Hypothalamus (tissue), 51 donors: ENCODE data around the gene PER2.
A peak's percentile ranks its signal among the peaks of the same experiment; 100 is the strongest.
"Not testable (repeated sequence)": the region's sequence is repeated elsewhere in the genome, so short reads cannot be mapped to it uniquely, and the experiment has no call there.

Experiments
- DNase-seq, 51 donors: peaks; one replicate each; lab custom pipeline; 2025; lab: John Stamatoyannopoulos, UW

The PER2 gene

DNA sequence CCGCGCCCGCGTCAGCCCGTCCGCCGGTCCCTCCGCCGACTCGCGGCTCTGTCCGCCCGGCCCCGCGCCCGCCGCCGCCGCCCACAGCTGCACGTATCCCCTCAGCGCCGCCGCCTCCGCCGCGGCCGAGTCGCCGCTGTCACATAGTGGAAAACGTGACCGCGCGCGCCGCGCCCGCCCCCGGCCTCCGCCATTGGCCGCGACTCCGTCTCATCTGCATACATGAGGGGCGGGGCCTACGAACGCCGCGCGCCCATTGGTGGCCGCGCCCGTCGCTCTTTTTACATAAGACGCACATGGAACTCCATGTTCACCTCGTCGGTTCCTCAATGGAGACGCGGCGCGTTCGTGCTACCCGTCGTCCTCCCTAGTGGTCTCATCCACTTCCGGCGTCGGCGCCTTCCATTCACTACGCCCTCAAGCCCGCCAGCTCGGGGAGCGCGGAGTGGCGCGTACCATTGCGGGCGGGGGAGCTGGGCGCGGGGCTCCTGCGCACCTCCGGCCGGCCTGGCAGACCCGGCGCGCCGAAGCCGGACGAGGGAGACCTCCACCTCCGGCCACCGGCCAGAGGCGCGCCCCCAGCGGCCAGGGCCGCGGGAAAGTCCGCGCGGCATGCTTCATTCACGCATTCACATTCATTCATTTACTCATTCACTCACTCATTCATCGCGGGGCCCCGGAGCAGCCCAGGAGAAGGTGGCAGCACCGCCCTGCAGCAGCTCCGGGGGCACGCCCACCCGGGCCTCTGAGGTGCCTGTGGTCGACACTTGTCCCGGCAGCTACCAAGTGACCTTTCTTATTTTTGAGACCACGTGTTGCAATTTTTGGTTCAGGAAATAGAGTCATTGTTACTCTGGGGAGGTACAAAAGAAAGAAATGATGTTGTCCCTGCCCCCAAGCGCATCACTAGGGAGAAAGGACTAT, 502 bp upstream of the PER2 start:
- peak; percentile 59 to 99 (median 95) for DNase-seq

- DNase-seq, result peak in 5 of 51 donors; percentile 12 to 69 (median 19)
Observed at GRCh38 chr2:238286987-238287736, 1.2 kb downstream of the PER2 start.

DNA sequence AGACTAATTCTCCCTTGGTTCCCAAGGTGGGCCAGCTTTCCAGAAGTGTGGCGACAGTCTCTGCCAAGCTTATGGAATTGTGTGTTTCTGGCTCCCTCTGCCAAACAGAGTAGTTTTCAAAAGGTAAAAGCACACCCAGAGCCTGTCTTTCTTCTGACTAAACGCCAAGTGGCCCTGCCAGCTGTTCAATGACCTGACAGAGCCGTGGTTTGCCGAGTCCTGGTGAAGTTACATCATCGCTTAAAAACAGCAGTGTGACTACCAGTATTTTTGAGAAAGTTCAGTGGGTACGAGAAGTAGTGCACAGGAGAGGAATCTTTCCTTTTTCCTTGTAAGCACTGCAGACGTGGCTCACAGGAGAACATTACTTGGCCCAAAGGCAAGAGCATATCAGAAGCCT, 1.9 kb downstream of the PER2 start:
- peak in 21 of 51 donors; percentile 17 to 63 (median 38) for DNase-seq

DNA sequence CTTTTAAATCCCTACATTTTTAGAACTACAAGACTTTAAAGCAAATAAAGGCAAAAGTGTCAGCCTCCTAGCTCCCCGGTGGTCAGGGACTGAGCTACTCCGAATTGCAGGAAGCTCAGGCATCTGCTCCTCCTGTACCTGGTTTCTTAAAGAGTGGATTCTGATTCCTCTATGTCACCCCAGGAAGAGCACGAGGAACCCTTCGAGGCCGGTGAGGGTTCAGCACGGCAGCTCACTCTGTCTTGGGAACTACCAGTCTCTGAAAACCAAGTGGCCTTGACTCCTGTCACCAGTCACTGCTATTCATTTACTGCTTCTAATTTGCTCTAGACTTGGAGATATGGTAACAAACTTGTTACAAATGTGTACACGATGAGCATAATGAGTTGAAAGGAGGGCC, 2.3 kb downstream of the PER2 start:
- DNase-seq, result peak in 1 of 51 donors; percentile 42

- DNase-seq, result peak in 23 of 51 donors; percentile 11 to 63 (median 31)
Observed at GRCh38 chr2:238285653-238286082, 2.7 kb downstream of the PER2 start.

- no peak for DNase-seq
Observed at GRCh38 chr2:238284802-238285515, 3.5 kb downstream of the PER2 start.

GRCh38 chr2:238282861-238283738, 5.3 kb downstream of the PER2 start:
- no peak for DNase-seq

DNA sequence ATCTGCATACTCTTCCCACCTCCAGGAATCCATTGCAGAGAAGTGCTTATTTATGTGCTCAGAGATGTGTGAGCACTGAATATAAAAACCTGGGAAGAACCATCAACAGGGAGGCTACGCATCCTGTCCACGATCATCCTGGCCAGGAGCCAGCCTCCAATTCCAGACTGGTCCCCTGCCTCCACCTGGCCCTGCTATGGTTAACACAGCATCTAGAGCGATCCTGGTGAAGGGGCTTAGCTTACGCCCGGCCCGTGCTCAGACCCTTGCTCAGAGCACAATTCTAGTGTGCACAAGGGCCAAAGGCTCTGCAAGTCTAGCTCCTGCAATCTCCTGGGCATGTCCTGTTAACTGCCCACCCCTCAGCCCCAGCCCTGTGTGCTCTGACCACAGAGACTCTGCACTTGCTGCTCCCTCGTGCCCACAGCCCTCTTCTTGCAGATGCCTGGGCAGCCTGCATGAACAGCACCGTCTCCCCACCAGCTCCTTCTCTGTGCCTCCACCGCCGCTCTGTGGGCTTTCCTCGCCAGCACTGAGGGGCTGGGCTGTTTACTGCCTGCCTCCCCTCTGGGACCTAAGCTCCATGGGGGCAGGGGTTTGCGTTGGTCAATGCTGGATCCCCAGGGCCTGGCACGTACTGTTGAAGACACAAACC, 6.5 kb downstream of the PER2 start:
- no peak for DNase-seq

- no peak for DNase-seq
Observed at GRCh38 chr2:238280083-238280825, 8.2 kb downstream of the PER2 start.

DNA sequence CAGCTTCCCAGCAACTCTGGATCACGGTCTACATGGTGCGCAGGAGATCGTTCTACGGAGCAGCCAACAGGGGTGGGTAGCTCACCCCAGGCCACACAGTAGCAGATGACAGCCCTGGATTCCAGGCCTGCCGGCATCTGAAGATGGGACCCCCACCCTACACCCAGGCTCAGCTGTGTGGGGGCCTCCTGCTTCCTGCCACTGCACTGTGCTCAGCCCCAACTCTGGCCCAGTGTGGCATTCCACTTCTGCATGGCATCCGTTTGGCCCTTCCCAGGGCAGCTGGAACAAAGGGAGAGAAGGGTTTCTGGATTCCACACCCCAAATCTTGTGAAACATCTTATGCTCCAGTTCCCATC, 9.1 kb downstream of the PER2 start:
- DNase-seq, result no peak

DNA sequence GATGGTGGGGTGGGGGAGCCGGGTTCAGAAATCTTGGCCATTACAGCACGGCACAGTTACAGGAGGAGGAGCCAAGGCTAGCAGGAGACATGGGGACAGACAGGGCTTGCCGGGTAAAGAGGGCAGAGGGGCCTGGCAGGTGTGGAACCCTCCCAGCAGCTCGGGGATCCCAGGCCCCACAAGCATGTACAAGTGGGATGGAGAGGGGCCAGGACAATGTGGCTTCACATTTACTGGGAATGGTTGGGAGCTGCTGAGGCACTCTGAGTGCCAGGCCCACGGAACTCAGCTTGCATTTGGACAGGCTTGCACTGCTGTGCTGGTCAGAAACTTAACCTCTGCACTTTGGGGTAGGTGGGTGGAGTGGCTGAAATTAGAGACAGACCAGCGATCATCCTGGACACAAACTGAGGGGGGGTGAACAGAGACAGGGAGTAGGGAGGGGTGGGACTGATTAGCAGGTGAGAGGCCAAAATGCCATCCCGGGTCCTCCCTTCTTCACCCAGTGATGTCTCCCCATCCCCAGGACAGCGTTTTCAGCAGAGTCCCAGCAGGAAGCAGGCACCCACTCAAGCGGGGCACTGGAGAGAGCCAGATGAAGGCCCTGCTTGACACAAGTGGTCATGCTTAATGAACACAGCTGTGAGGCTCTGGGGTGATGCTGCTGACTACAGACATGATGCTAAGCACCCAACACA, 9.6 kb downstream of the PER2 start:
- no peak for DNase-seq

GRCh38 chr2:238277695-238278094, 10.7 kb downstream of the PER2 start:
- no peak for DNase-seq

DNA sequence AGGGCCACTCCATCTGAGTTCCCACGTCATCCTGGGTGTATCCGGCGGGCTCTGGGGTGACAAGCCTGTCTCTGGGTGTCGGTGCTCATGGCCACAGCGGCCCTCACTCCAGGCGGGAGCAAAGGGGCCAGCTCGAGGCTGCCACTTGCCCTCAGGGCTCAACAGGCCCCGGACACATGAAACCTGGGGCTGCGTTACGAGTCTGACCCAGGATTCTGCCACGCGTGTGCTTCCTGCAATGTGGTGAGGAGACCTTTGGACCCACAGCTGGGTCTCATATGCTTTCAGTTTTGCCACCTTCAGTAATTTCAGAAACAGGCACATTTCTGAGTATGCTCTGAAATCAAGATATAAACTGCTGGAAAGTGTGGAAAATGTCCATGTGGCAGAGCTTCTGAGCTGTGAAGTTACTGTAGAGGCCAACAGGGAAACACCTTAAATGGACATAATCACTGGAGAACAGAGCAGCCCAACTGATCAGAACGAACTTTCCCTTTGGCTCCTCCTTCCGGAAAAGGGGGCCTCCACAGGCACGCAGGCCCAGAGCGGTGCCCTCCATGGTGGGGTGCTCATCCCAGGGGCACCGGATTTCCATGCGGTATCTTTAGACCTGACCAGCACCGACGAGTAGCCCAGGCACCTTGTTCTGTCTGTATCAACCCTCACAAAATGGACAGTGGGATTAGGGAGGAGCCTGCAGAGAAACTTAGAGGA, 14.1 kb downstream of the PER2 start:
- no peak for DNase-seq

DNA sequence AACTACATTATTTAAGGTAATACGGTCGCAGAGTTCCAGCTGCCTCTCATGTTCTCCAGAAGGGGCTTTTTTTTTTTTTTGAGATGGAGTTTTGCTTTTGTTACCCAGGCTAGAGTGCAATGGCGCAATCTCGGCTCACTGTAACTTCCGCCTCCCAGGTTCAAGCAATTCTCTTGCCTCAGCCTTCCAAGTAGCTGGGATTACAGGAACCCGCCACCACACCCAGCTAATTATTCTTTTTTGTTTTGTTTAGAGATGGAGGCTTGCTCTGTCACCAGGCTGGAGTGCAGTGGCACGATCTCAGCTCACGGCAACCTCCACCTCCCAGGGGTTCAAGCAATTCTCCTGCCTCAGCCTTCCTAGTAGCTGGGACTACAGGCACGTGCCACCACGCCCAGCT, 15.0 kb downstream of the PER2 start:
- not testable (repeated sequence) for DNase-seq

DNA sequence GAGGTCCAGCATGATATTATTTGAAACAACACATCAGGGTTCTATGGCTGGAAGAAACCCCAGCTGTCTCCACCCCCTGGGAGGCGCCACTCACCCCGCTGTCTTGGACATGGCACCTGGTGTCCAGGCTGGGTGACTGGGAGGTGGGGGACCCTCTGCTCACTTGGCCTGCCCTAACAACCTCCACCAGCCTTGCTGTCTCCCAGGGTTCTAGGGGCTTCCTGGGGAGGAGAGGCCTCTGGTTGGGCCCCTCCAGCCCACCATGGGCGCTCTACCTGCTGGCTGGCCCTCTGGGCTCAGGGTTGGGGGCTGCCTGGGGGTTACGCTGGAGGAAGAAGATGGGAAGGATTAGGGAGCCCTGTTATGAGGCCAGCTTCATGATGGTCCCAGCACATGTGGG, 16.3 kb downstream of the PER2 start:
- no peak for DNase-seq

GRCh38 chr2:238271686-238272085, 16.7 kb downstream of the PER2 start:
- not testable (repeated sequence) for DNase-seq

DNA sequence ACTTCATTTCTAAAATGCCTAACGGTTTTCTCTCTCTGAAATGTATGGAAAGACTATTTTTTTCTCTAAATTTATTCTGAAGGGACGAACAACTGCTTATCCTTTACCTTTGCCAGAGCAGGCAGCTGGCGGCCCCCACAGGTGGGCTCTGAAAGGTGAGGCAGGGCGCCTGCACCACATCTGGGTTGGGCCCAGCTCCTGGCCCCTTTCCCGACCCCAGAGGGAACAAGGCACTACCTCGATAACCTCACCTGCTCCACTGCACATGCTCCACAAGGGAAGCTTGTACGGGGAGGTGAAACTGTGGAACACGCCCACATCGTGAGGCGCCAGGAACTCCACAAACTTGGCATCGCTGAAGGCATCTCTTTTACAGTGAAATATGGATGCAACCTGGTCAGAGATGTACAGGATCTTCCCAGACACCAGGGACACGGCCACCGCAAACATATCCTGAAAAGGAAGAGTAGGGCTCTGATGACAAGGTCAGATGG, 17.3 kb downstream of the PER2 start:
- DNase-seq, result no peak
